Activated T-cell treated with anti-CD3 and anti-CD28 coated beads, Interleukin-2, amount 50 U/mL, for 24 hours (primary cell): ENCODE measurements around the gene XIRP1.

Source experiments
- DNase-seq: peaks from one replicate; pipeline ENCODE4 v3.0.0-alpha.2; 2020
- H3K27ac Mint-ChIP-seq: 2 replicates; pipeline ENCODE4 v1.8.0; 2020; ENCODE audit warnings: mild to moderate bottlenecking, mixed read lengths
- H3K27me3 Mint-ChIP-seq: 2 replicates; pipeline ENCODE4 v1.8.0; 2020; ENCODE audit warnings: mixed read lengths
- H3K36me3 Mint-ChIP-seq: 2 replicates; pipeline ENCODE4 v1.8.0; 2020; ENCODE audit warnings: low read depth, mixed read lengths
- H3K4me1 Mint-ChIP-seq: 2 replicates; pipeline ENCODE4 v1.8.0; 2020; ENCODE audit warnings: low read depth, mixed read lengths
- H3K4me3 Mint-ChIP-seq: 2 replicates; pipeline ENCODE4 v1.8.0; 2020; ENCODE audit warnings: mild to moderate bottlenecking, moderate library complexity, mixed read lengths
- H3K9me3 Mint-ChIP-seq: 2 replicates; pipeline ENCODE4 v1.8.0; 2020; ENCODE audit warnings: mixed read lengths

Gene XIRP1

DNA sequence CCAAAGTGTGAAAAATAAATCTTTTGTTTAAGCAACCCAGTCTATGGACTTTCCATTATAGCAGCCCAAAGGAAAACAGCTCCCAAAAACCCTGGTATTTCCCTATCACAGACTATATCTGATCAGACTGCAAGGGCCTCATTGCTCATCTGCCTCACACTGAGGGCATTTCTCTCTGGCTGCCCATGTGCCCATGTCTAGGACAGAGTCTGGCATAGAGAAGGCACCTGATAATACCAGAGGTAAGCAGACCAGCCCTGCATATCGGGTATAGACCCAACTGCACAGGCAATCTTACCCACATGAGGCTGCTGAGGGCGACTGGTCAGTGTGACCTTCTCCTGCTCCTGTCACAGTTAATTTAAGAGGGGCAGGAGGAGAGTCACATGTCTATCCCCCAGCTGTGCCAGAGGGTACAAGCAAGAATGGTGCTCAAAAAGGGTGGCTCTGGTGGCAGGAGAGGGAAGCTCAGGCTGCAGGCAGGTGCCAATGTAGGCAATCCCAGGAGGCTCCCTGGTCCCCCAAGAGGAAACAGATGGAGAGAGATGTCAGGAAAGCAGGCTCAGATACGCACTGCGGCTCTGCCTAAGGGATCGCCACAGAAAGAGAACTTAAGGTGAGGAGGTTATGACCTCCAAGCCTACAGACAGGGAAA, 42.1 kb downstream of the XIRP1 start:
- Mint-ChIP-seq H3K36me3 (peaks cover 74% of the 10 kb centered on the region), H3K9me3 (no peaks in the 10 kb centered on the region), H3K27me3 (no peaks in the 10 kb centered on the region), H3K27ac (peak overlapping the region; percentile 99), H3K4me1 (peaks cover 76% of the 10 kb centered on the region), H3K4me3 (peak overlapping the region; percentile 90)
- DNase-seq = no peak

DNA sequence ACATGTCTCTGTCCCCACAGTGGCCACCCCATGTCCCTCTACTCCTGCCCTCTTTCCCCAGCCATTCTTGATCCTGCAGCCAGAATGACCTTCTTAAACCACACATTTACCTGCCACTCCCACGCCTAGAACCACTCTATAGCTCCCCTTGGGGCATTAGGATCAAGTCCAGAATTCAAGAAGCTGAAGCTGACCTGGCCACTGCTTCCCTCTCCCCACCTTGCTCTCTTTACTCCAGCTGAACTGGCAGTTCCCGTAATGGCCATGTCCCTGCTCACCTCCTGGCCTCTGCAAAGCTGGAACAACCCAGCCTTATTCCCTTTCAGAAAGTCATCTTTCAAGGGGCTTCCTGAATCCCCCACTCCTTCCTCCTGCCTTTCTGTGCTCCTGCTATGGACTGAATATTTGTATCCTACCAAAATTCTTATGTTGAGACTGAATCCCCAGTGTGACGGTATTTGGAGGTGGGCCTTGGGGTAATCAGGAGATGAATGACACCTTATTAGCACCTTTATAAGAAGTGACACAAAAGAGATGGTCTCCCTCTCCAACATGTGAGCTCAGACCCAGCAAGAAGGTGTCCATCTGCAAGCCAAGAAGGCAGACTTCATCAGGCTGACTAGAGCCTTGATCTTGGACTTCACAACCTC, 42.8 kb downstream of the XIRP1 start:
- peaks cover 81% of the 10 kb centered on the region for H3K36me3 Mint-ChIP-seq
- no peak for DNase-seq
- H3K4me1 Mint-ChIP-seq = peaks cover 77% of the 10 kb centered on the region
- H3K4me3 Mint-ChIP-seq = peak overlapping the region; percentile 90
- H3K27ac Mint-ChIP-seq = peak overlapping the region; percentile 99
- no peaks in the 10 kb centered on the region for H3K27me3 Mint-ChIP-seq
- H3K9me3 Mint-ChIP-seq = no peaks in the 10 kb centered on the region

DNA sequence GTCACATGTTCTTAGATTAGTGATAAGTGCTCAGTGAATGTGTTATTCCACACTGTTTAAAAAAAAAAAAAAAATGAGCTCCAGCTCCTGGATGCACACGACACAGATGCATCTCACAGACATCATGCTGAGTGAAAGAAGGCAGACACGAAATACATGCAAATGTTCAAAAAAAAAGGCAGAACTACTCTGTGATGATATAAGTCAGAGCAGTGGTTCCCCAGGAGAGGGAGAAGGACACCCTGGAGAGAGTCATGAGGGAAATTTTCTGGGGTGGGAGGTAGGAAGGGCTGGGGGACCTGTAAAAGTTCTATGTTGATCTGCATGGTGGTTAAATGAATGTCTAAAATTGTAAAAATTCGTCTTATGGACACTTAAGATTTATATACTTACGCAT, 43.3 kb downstream of the XIRP1 start:
- peak overlapping the region; percentile 90 for H3K4me3 Mint-ChIP-seq
- H3K27ac Mint-ChIP-seq = peak overlapping the region; percentile 99
- H3K36me3 Mint-ChIP-seq = peaks cover 86% of the 10 kb centered on the region
- H3K9me3 Mint-ChIP-seq = no peaks in the 10 kb centered on the region
- DNase-seq = no peak
- H3K4me1 Mint-ChIP-seq = peaks cover 77% of the 10 kb centered on the region
- H3K27me3 Mint-ChIP-seq = no peaks in the 10 kb centered on the region

DNA sequence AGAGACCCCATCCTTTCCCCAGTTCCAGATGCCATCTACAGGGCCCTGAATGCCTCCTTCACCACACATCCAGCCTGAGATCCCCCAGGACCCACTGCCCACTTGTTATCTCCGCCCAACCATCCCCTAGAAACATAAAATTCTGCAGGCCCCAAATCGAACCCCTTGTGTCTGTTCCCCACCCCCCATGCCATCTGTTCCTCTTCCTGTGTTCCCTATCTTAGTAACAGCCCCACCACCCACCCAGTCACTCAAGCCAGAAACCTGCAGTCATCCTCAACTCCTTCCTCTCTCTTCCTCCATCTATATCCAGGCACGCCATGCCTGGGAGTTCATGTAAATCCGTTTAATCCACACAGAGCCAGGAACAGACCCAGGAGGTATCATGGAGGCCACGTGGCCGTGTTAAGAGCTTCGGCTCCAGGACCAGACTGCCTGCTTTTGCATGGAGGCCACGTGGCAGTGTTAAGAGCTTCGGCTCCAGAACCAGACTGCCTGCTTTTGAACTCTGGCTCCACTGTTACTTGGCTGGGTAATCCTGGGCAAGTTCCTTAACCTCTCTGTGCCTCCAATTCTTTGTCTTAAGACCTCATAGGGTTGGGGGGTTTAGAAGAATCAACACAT, 43.8 kb downstream of the XIRP1 start:
- Mint-ChIP-seq H3K27ac (peak overlapping the region; percentile 99), H3K27me3 (no peaks in the 10 kb centered on the region), H3K4me3 (peak overlapping the region; percentile 90), H3K9me3 (no peaks in the 10 kb centered on the region), H3K4me1 (peaks cover 75% of the 10 kb centered on the region), H3K36me3 (peaks cover 91% of the 10 kb centered on the region)
- DNase-seq = peak; percentile 42

DNA sequence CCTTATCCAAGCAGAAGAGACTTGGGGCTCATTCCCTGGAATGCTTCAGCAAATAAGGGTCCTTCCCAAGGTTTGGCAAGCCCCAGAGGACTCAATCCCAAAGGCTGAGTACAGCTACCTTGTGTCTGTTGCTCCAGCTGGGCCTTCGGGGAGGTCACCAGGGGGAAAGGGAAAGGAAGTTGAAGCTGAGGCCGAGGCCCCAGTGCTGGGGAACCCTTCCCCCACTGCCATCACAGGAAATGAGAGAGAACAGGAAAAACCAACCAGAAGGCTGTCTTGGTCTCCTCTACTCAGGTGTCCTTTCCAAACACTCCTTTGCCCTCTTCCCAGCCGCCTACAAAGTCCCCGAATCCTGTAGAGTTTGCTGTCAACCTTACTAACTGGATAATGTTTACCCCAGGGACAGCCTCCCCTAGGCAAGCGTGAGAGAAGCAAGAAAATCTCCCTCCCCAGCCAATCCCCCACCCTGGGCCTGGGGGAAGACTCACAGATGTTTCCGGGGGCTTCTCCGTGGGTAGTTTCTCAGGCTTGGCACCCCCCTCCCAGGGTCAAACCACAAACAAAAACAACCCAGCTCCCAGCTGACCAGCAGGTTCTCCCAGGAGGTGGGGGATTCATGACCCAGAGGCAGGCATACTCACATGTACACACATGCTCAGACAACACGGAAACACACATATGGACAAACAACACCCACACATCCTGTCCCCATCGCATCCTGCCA, 44.5 kb downstream of the XIRP1 start:
- Mint-ChIP-seq H3K4me3 (peak overlapping the region; percentile 90), H3K27me3 (no peaks in the 10 kb centered on the region), H3K36me3 (peaks cover 98% of the 10 kb centered on the region), H3K4me1 (peaks cover 81% of the 10 kb centered on the region), H3K27ac (peak overlapping the region; percentile 99), H3K9me3 (no peaks in the 10 kb centered on the region)
- peak; percentile 49 for DNase-seq

DNA sequence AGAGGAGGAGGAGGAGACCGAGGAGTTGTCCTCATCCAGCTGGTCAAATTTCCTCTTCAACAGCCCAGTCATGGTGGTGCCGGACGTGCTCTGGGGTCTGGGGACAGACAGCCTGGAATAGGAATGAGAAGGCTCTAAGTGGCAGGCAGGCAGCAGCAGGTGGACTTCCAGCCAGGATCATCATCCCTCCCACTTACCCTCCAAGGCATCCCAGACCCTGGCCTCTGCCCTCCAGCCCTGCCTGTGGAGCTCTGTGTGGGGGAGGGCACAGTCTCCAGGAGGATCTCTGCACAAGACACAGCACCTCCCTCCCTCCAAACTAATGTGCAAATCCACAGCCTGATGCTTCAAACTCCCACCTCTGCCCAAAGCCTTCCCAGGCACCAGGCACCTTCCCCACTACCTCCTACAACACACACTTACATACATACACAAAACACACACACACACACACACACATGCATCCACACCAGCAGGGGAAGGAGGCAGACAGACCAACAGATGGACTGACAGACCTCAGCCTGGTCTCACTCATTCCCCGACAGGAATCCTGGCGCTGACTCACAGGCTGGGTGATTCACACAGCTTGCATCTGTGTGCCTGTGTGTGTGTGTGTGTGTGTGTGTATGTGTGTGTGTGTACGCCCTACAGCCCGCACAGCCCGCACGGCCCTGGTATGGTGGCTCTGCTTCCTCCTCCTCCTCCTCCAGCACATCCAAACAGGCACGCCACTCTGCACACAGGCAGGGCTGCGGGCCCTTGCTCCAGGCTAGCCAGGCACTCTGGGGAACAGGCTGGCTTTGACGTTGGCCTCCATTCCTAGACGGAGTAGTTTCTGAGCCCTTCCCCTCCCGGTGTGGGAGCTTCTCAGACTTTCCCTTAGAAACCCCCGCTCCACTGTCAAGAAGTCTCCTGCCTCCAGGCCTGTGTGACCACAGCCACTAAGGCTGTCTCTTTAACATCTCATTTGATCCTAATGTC, 45.5 kb downstream of the XIRP1 start:
- H3K9me3 Mint-ChIP-seq = no peaks in the 10 kb centered on the region
- DNase-seq = peak; percentile 78
- H3K36me3 Mint-ChIP-seq = peaks cover 100% of the 10 kb centered on the region
- H3K4me3 Mint-ChIP-seq = peak overlapping the region; percentile 90
- no peaks in the 10 kb centered on the region for H3K27me3 Mint-ChIP-seq
- H3K4me1 Mint-ChIP-seq = peaks cover 86% of the 10 kb centered on the region
- H3K27ac Mint-ChIP-seq = peak overlapping the region; percentile 99

DNA sequence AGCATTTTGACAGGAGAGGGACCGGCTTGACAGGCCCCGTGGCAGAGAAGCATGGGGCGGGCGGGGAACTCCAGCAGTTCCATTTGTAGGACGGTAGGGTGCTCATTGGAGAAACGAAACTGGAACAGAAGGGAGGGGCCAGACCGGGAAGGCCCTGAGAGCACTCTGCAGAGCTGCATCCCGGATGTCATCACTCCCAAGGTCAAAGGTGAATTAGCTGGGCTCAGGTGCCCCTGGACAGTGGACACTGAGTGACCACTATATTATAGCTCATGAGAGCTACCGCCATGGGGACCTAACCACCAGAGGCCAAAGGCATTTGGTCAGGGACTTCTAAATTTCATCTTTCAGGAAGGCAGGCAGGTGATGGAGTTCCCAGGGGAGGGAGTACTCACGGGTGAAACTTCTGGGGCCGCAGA, 46.3 kb downstream of the XIRP1 start:
- DNase-seq = no peak
- Mint-ChIP-seq H3K4me1 (peaks cover 88% of the 10 kb centered on the region), H3K27me3 (no peaks in the 10 kb centered on the region), H3K9me3 (no peaks in the 10 kb centered on the region), H3K27ac (peak overlapping the region; percentile 99), H3K4me3 (peak overlapping the region; percentile 90), H3K36me3 (peaks cover 100% of the 10 kb centered on the region)

DNA sequence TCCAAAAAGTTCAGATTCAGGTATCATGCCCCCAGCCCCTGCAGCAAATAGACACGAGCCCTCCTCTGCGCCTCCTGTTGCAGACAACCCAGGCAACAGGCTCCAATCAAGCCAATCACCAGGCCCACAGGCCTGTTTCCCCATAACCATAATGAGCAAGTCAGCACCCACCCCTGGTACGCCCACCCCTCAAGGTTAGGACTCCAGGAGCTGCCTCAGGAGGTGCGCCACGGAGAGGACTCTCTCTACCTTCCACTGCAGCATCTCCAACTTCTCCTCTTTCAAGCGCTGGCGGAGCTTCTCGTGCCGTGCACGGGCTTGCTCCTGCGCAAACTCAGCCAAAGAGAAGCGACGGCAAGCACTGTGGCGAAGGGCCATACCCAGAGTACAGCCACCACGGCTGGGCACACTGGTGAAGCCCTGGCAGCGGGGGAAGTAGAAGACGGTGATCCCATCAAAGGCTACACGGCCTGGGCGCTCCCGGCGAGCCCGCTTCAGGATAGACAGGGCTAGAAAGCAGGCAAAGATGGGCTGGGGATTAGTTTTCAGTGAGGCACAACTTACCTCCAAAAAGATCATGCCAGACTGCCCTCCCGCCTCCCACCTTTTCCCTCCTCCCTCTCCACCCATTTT, 47.5 kb downstream of the XIRP1 start:
- Mint-ChIP-seq H3K27ac (peak overlapping the region; percentile 79), H3K9me3 (no peaks in the 10 kb centered on the region), H3K4me3 (no peak overlapping the region), H3K4me1 (peaks cover 88% of the 10 kb centered on the region), H3K36me3 (peaks cover 100% of the 10 kb centered on the region), H3K27me3 (no peaks in the 10 kb centered on the region)
- DNase-seq = no peak

DNA sequence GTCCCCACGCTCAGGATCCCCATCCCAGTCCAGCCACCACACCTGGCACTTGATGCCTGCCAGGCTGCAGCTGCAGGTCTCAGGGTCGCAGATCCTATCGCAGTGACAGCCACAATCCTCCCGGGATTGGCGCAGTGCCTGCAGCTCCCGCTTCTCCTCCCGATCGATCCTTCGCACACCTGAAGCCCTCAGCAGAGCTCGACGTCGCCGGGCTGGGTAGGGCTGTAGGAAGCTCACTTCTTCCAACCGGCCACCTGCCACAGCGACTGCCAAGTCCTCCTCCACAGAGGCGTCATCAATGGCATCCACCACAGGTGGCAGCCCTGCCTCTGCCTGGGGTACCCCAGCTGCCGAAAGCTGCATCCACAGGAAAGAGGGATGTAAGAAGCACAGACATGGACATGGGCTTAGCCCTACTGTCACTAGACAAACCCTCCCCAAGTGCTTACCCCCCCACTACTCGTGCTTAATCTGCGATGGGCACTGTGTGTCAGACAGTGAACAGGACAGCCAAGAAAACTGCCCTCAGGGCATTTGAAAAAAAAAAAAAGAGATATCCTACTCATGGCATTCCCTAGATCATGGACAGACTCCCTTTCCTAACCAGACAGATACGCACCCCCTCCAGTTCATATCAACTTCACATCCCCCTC, 48.2 kb downstream of the XIRP1 start:
- Mint-ChIP-seq H3K4me3 (no peak overlapping the region), H3K27ac (peak overlapping the region; percentile 79), H3K9me3 (no peaks in the 10 kb centered on the region), H3K36me3 (peaks cover 100% of the 10 kb centered on the region), H3K27me3 (no peaks in the 10 kb centered on the region), H3K4me1 (peaks cover 88% of the 10 kb centered on the region)
- DNase-seq = no peak

DNA sequence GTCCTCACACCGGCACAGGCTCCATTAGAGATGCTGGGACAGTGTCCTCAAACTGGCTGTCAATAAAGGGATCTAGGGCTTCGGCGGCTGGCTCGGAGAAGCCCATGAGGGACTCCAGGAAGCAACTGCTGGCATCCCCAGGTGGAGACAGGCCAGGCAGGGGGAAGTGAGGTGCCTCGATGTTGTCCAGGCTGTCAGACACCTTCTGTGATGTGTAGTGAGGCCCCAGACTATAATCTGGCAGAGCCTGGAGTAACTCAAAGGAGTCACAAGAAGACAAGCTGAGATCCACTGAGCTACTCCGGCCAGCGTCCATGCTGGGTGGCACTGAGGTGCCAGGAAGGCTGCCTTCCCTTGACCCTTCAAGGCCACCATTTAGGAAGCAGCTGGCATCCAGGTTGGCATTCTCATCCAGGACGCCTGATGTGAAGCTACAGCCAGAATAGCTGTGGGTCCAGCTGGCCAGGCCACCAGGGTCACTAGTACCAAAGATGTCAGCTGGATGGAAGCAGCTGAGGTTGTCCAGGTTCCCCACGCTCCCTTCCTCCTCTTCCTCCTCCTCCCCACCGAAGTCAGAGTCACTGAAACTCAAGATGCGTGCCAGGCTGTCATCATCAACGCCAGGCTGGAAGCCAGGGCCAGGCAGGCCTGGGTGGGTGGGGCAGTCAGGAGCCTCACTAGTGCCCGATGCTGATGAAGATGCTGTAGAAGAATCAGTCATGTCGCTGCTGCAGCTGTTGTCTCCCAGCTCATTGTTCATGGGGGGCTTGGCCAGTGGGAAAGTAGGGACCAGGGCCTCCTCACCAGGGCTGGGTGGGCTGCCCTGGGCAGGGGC, 49.1 kb downstream of the XIRP1 start:
- Mint-ChIP-seq H3K27ac (peak overlapping the region; percentile 69), H3K9me3 (no peaks in the 10 kb centered on the region), H3K27me3 (no peaks in the 10 kb centered on the region), H3K4me3 (no peak overlapping the region), H3K4me1 (peaks cover 87% of the 10 kb centered on the region), H3K36me3 (peaks cover 99% of the 10 kb centered on the region)
- no peak for DNase-seq

DNA sequence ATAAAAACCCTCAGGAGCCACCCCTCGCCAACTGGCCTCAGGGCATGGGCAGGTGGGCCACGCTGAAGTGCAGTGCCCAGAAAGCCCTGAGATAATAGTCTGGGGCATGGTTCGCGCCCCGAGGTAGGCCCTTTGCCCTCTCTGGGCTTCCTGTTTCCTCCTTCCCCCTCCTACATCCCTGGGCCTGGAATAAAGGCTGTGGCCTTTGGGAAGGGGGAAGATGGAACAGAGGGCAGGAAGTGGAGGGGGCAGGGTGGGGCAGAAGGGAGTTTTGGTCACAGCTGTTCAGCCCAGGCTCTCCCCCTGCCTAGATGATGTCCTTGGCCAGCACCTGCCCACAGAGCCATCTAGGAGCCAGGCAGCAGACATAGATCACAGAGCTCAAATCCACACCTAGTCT, 50.3 kb downstream of the XIRP1 start:
- peaks cover 94% of the 10 kb centered on the region for H3K36me3 Mint-ChIP-seq
- H3K4me3 Mint-ChIP-seq = no peak overlapping the region
- DNase-seq = no peak
- H3K27me3 Mint-ChIP-seq = no peaks in the 10 kb centered on the region
- no peaks in the 10 kb centered on the region for H3K9me3 Mint-ChIP-seq
- peaks cover 77% of the 10 kb centered on the region for H3K4me1 Mint-ChIP-seq
- peak overlapping the region; percentile 44 for H3K27ac Mint-ChIP-seq

DNA sequence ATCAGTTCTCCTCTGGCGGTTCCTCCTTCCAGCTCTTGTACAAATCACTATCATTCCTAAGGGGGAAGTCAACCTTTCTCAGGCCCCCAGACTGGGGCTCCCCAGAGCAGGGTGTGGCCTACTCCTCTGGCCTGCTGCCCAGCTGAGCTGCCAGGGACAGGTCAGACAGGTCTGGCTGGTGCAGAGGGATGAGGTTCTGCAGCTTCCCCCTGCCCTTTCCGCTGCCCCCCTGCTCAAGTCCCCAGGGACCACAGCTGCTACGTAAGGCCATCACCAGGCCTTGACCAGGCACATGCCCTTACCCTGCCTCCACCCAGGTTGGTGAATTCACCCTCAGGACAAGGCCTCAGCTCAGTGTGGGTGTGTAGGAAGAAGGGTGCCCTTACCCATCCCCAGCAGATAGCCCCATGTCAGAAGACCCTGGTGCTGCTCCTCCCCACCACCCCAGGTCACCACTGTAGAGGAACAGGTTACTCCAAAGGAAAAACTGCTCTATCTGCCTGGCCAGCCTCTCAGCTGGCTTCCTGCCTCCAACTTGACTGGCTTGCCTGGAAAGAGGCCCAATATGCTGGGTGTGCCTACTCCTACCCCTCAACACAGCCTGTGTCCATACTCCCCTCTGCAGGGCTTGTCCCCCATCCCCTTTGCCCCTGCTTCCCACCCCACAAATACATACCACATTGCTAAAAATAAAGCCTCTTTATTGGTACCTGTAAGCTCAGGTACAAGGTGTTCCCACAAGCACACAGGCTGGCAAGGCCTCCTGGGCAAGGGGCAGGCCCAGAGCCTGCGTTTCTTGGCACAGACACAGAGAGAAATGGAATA, 51.0 kb downstream of the XIRP1 start:
- peaks cover 71% of the 10 kb centered on the region for H3K4me1 Mint-ChIP-seq
- peak overlapping the region; percentile 65 for H3K27ac Mint-ChIP-seq
- no peaks in the 10 kb centered on the region for H3K9me3 Mint-ChIP-seq
- H3K4me3 Mint-ChIP-seq = no peak overlapping the region
- peaks cover 90% of the 10 kb centered on the region for H3K36me3 Mint-ChIP-seq
- H3K27me3 Mint-ChIP-seq = no peaks in the 10 kb centered on the region
- DNase-seq = no peak
